NCI-H345 (cell line): Measurements from ENCODE around the gene CMTM7.

ENCODE experiments used
- DNase-seq: peaks from one replicate; lab custom pipeline; 2025; lab: John Stamatoyannopoulos, UW

CMTM7 gene

DNA sequence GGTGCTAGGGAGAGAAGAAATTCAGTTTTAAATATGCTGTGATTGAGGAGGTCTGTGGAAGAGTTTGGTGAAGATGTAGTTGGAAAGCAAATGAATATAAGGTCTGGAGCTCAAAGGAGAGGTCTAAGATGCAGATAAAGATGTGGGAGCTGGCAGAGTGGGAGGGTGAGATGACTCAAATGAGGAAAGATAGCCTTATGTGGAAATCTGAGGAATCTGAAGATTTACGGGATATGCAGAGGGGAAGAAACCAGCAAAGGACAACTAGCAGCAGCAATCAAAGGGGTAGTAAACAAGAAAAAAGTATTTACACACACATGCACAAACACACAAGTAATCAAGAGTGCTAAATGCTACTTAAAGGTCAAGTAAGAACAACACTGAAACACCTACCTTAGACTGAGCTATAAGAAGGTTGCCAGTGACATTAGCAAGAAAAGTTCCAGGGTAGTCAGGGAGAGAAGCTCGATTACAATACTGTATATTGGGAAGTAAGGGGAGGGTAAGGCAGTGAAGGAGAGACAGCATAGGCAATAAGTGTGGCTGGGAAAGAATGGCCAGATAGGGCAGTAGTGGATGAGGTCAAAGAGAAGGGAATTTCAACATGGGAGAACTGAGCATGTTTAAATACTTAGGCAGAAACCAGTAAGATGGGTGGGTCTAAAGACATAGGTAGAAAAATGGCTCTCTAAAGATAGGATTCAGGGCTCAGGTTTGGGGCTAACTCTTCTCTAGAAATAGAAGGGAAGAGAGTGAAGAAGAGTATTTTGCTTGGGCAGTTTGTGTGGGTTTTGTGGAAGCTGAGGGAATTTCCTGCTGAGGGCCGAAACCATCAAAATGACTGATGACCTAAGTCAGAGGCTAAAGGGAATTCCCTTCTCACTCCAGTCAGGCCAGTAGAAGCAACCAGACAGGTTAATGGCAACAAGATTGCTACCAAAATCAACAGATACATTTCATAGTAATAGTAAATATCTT, 102.1 kb downstream of the CMTM7 start:
- DNase-seq: no peak

DNA sequence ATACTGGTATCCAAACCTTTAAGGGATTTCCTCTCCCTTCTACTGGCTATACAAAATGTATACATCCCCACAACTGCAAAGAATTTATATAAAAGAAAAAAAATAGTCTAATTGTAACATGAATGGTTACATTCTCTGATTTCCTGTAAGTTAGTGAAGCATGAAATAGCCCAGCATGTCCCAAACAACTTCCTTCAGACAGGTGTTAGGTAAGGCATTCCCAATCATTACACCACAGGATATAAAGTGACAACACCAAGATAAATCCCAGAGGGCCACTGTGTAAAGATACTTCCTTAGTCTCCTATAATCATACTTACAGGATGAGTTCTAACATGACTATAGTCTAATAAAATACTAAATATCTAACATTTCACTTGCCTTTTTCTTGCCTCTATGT, 103.4 kb downstream of the CMTM7 start:
- no peak for DNase-seq

DNA sequence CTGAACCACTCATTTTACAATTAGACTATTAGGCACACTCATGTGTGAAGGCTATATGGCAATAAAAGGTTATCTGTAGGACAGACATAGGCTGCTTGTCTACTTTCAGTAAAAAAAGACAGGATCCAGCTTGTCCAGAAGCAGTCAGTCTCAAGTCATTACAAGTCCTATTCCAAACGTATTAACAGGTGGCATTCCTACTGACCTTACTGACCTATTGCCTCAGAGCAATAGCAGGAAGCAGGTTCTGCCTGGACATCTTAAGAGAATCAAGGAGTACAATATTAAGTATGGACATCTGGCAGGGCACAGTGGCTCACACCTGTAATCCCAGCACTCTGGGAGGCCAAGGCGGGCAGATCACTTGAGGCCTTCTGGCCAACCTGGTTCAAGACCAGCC, 104.0 kb downstream of the CMTM7 start:
- DNase-seq: no peak

DNA sequence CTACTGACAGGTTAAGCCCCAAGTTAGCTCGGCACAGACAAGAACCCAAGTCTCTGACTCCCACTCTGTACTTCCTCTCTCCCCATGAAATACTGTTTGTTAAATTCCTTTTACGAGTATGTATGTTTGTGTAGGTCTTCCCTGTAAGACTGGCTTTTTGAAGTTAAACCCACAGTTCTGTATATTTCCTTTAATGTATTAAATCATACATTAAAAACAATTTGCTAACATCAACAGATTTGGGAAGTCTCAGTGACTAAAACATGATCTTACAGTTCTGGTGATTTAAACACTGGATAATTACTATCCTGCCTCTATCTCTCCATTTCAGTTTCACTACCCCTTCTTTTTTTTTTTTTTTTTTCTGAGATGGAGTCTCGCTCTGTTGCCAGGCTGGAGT, 106.6 kb downstream of the CMTM7 start:
- DNase-seq: no peak

DNA sequence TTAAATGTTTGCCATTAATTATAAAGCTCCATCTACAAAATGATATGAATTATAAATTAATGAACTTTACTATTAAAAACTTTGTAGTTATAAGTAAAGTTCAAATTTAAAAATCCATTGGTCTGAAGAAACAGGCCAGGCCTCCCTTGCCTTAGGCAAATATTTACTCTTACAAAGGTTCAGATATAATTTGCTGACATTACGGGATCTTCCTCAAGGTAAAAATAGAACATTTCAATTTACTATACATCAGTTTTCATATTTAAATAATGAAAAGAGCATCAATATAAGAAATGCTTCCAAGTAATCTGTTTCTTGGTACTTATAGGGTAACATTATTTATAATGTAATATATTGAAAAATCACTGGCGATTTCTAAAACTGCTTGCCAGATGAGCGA, 107.3 kb downstream of the CMTM7 start:
- DNase-seq: no peak

DNA sequence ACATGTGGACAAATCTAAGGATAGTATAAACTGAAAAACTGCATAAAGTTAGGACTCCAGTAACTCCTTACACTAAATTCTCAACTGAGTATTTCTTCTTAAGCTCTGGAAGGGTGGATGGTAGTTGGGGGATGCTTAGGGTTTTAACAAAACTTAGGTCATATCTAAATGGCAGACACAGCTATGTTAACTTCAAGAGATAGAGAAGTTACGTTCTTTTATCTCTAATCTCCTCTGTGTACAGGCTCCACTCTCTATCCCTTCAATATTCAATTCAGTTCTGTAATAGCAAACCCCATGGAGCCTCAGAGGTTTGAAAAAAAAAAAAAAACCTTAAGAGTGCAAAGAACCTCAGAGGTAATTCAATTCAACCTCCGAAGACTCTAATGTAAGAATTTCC, 107.9 kb downstream of the CMTM7 start:
- no peak for DNase-seq

DNA sequence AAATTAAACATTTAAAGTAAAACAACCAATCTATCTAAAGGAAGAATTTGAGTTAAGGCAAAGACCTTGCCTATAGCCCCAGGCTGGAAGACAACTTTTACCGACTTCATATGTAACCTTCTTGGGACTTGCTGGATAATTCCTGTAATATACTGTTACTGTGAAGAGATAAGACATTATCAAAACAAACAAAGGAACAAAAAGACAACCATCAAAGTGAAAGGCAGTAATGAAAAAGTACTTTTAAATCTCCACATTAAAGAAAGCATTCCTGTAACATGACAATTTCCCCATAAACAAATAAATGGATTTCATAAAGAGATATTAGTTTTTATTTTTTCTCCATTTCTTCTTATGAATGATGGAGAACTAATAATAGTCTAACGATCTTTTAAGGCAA, 108.6 kb downstream of the CMTM7 start:
- no peak for DNase-seq

DNA sequence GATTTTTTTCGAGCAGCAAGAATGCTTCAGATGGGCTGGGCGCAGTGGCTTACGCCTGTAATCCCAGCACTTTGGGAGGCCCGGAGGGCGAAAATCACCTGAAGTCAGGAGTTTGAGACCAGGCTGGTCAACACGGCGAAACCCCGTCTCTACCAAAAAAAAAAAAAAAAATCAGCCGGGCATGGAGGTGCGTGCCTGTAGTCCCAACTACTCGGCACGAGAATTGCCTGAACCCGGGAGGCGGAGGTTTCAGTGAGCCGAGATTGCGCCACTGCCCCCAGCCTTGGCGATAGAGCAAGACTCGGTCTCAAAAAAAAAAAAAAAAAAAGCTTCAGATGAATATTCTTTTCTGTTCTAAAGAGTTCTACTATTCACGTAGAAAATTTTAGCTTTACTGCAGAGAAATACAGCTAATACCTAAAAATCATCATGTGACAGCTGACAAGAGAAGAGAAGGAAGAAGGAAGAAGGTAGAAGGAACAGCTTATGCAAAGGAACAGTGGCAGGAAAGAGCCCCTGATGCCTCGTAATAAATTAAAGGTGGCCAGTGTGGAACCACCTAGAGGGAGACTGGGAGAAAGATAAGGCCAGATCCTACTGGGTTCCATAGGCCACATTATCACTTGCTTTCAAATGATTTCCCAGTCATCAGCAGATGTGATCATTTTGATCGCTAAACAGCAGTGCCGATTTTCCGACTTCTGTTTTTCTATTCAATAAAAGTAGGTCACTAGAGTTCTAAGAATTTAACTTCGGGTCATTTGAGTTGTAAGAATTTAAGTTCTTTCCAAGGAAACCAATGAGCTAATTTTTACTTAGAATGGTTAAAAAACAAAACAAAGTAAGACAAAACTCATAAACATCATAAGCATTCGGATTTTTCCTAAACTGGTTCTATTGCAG, 109.5 kb downstream of the CMTM7 start:
- no peak for DNase-seq

DNA sequence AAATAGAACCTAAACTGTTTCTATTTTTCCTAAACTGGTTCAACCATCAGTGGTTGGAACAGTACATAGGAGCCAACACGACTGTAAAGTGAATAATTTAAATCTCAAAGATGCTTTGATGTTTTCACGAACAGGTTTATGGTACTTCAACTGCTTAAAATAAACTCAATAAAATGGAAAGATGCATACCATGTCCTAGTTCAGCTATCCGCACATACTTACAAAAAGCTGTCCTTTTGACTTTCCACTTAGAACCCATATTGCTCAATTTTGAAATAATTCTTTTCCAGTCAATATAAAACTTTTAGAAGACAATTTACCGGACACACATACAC, 110.1 kb downstream of the CMTM7 start:
- no peak for DNase-seq

DNA sequence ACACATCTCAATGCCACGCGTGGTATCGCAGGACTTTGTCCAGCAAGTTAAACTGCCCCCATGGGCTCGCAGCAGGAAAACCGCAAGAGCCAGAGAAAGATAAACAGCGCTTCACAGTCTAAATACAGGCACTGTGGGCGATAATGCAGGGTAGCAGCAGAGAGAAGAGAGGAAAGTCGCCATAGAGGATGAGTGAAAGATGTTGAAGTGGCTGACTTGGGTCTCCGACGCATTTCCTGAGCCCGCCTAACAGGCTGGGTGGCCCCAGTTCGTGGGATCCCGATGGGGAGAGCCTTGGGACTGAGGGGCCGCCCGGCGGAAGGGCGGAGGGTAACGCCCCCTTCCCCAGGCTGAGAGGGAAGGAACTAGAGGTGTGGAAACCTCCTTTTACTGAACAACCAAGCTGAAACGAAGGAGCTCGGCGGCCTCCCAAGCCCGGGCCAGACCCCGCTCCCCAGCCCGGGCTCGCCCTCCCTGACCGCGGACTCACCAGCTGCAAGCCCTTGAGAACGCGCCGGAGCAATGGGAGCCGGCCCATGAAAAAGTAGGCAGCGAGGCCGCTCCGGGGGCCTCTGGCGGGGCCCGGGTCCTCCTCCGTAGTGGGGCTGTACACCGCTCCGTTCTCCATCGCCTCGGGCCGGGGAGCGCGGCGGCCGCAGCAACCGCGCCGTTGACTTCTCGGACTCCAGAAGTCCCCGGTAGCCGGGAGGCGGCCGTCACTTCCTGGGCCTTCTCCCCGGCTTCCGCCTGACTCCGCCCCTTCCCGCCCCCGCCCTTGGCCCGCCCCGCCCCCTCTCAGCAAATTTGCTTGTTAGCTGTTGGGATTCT, 110.7 kb downstream of the CMTM7 start, which contains the start of gene CMTM6:
CMTM6 (minus strand) TSS at position 735 of the 828 bp plus-strand sequence; CDS start at position 628, 107 bp downstream.
- peak; percentile 65 for DNase-seq

DNA sequence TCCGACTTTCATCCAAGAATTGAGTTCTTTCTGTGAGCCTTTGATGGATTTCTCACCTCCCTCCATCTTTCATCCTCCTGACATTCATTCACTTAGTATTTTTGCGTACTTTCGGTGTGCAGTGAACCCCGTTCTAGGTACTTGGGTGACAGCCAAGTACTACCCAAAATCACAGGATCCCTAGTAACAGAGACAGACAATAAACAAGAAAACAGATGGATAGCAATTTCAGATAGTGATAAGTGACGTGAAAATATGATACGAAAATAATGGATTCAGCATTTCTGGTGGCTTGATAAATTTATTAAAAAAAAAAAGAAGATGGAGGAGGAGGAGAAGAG, 111.3 kb downstream of the CMTM7 start:
- no peak for DNase-seq
